Measurements from ENCODE around the gene TRAT1. TPM values are rescaled to one million over a fixed set of nuclear protein-coding genes. Genes with fewer than 3 reads are reported as not detected.

The TRAT1 gene
- total and polyA plus RNA-seq, 10 donors = 2.2 to 20.5 (median 10.1) TPM

DNA sequence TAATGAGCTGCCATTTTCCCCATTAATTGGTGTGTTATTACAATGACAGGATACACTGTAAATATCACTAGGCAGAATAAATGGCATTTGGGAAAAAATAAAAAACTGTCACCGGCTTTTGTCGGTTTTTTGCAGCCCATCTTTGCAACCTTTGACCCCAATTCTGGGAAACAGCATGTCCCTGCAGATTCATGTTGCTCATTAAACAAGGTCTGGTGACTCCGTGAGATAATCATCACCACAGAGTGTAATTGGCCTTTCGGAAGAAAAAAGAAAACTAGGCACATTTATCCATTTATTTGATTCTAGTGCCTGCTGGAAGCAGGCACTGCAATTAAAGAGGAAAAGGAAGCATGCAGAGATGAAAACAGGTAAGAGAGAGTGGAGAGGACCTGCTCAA is 64.5 kb downstream of the TRAT1 start:
- Histone ChIP-seq H3K4me1 (no peaks in the 10 kb centered on the region), H3K4me3 (no peak overlapping the region), H3K27me3 (replicated peaks in 1 of 7) (no peaks in the 10 kb centered on the region), H3K9me3 (no peaks in the 10 kb centered on the region), H3K36me3 (no peaks in the 10 kb centered on the region), H3K27ac (no peak overlapping the region)
- DNase-seq = no peak
- TF ChIP-seq CTCF (IDR thresholded peaks at IDR 0.05 in 8 of 11, conservative IDR thresholded peaks at IDR 0.05 in 3 of 11) (no peak), POLR2A (IDR thresholded peaks at IDR 0.05) (no peak), POLR2AphosphoS5 (IDR thresholded peaks at IDR 0.05) (no peak)
- 85 to 92% (median 90%) methylated on average over 4 of the region's 4 CpGs for WGBS, 5 donors
- intact Hi-C loops (cut with DNase I; ENCODE audit: low total_unique reads) = no loop called here

GRCh38 chr3:108887777-108888176 is 65.2 kb downstream of the TRAT1 start:
- intact Hi-C loops (cut with DNase I; ENCODE audit: low total_unique reads) = no loop called here
- Histone ChIP-seq H3K4me1 (no peaks in the 10 kb centered on the region), H3K27ac (no peak overlapping the region), H3K36me3 (no peaks in the 10 kb centered on the region), H3K9me3 (no peaks in the 10 kb centered on the region), H3K4me3 (no peak overlapping the region), H3K27me3 (replicated peaks in 1 of 7) (no peaks in the 10 kb centered on the region)
- no peak for DNase-seq
- TF ChIP-seq POLR2A (IDR thresholded peaks at IDR 0.05) = no peak
- no peak for TF ChIP-seq POLR2AphosphoS5 (IDR thresholded peaks at IDR 0.05)
- no peak for TF ChIP-seq CTCF (IDR thresholded peaks at IDR 0.05 in 8 of 11, conservative IDR thresholded peaks at IDR 0.05 in 3 of 11)
- WGBS, 5 donors = 66 to 79% (median 69%) methylated on average over 2 of the region's 2 CpGs

- H3K27me3 ChIP-seq (replicated peaks in 1 of 7) = no peaks in the 10 kb centered on the region
- H3K4me1 ChIP-seq = no peaks in the 10 kb centered on the region
- no peak overlapping the region for H3K4me3 ChIP-seq
- 77 to 89% (median 80%) methylated on average over 3 of the region's 3 CpGs for WGBS, 5 donors
- intact Hi-C loops (cut with DNase I; ENCODE audit: low total_unique reads) = no loop called here
- H3K36me3 ChIP-seq = no peaks in the 10 kb centered on the region
- no peak for DNase-seq
- no peak for TF ChIP-seq CTCF (IDR thresholded peaks at IDR 0.05 in 8 of 11, conservative IDR thresholded peaks at IDR 0.05 in 3 of 11)
- no peak for TF ChIP-seq POLR2AphosphoS5 (IDR thresholded peaks at IDR 0.05)
- no peak for TF ChIP-seq POLR2A (IDR thresholded peaks at IDR 0.05)
- H3K9me3 ChIP-seq = no peaks in the 10 kb centered on the region
- H3K27ac ChIP-seq = no peak overlapping the region
These were observed 69.2 kb downstream of the TRAT1 start for GRCh38 chr3:108891833-108892232.

GRCh38 chr3:108894981-108895380 is 72.4 kb downstream of the TRAT1 start:
- H3K9me3 ChIP-seq = no peaks in the 10 kb centered on the region
- H3K27ac ChIP-seq = no peak overlapping the region
- TF ChIP-seq POLR2A (IDR thresholded peaks at IDR 0.05) = no peak
- TF ChIP-seq POLR2AphosphoS5 (IDR thresholded peaks at IDR 0.05) = no peak
- TF ChIP-seq CTCF (IDR thresholded peaks at IDR 0.05 in 8 of 11, conservative IDR thresholded peaks at IDR 0.05 in 3 of 11) = no peak
- H3K4me3 ChIP-seq = no peak overlapping the region
- peaks cover 0 to 3% (median 0%) of the 10 kb centered on the region in 6 donors for H3K4me1 ChIP-seq
- WGBS, 5 donors = 88 to 91% (median 90%) methylated on average over 5 of the region's 5 CpGs
- no peak for DNase-seq
- H3K27me3 ChIP-seq (replicated peaks in 1 of 7) = no peaks in the 10 kb centered on the region
- no peaks in the 10 kb centered on the region for H3K36me3 ChIP-seq
- intact Hi-C loops (cut with DNase I; ENCODE audit: low total_unique reads) = no loop called here

Measured in spleen (tissue), 11 donors.